PC-9 (cell line): Measurements from ENCODE around the gene ADORA2B. TPM values are rescaled to one million over a fixed set of nuclear protein-coding genes. Genes with fewer than 3 reads are reported as not detected.

Experiments
- BruUV-seq: library from RNA; stranded (reverse); fragments of 400-500 nt; replicated peaks from 2 replicates; lab custom pipeline; 2021; lab: Mats Ljungman, UMichigan
- CTCF ChIA-PET: fragments of 300-600 bp; sonication (Branson Sonifier 250); formaldehyde crosslinking; loops from one replicate; lab custom pipeline; 2022; ENCODE audit warnings: antibody characterized with exemption; lab: Charles Lee
- POLR2A ChIA-PET: fragments of 300-600 bp; sonication (Branson Sonifier 250); formaldehyde crosslinking; loops from one replicate; lab custom pipeline; 2022; ENCODE audit warnings: antibody characterized with exemption; ENCODE audit not compliant: unreplicated experiment; lab: Charles Lee
- DNase-seq, 2 experiments: peaks; one replicate each; pipeline versions ENCODE4 v3.0.0 to v3.0.0-alpha.2; 2015 to 2022; ENCODE audit warnings: mixed read lengths in 1 of 2
- H2AFZ ChIP-seq: fragments of 200-600 bp; sonication (generic); 2 replicates; pipeline ENCODE4 v1.8.1; 2017; ENCODE audit warnings: antibody characterized with exemption
- H3F3A ChIP-seq: fragments of 200-600 bp; sonication (generic); 2 replicates; pipeline ENCODE4 v1.8.1; 2017; ENCODE audit warnings: antibody characterized with exemption, mild to moderate bottlenecking, low read depth; ENCODE audit not compliant: insufficient read depth
- H3K27ac ChIP-seq: fragments of 200-600 bp; sonication (generic); 2 replicates; pipeline ENCODE4 v1.6.1; 2016; ENCODE audit warnings: mixed run types
- H3K27me3 ChIP-seq: fragments of 200-600 bp; sonication (generic); 2 replicates; pipeline ENCODE4 v1.6.1; 2016; ENCODE audit warnings: low read depth, mixed run types; ENCODE audit not compliant: insufficient read depth
- H3K36me3 ChIP-seq: fragments of 200-600 bp; sonication (generic); 2 replicates; pipeline ENCODE4 v1.6.1; 2016; ENCODE audit warnings: low read depth, mixed run types
- H3K4me1 ChIP-seq: fragments of 200-600 bp; sonication (generic); replicated peaks from 2 replicates; pipeline ENCODE4 v1.6.1; 2016; ENCODE audit warnings: mixed run types; ENCODE audit not compliant: insufficient read depth
- H3K4me2 ChIP-seq: fragments of 200-600 bp; sonication (generic); 2 replicates; pipeline ENCODE4 v1.6.1; 2017; ENCODE audit warnings: mixed run types
- H3K4me3 ChIP-seq: fragments of 200-600 bp; sonication (generic); 2 replicates; pipeline ENCODE4 v1.6.1; 2016; ENCODE audit warnings: mixed run types
- H3K79me2 ChIP-seq: fragments of 200-600 bp; sonication (generic); 2 replicates; pipeline ENCODE4 v1.6.1; 2017; ENCODE audit warnings: low read depth, mixed run types
- H3K9me2 ChIP-seq: fragments of 200-600 bp; sonication (generic); 2 replicates; pipeline ENCODE4 v1.8.1; 2017; ENCODE audit warnings: mild to moderate bottlenecking; ENCODE audit not compliant: insufficient read depth
- H3K9me3 ChIP-seq: fragments of 200-600 bp; sonication (generic); 2 replicates; pipeline ENCODE4 v1.8.1; 2016; ENCODE audit warnings: low read depth; ENCODE audit not compliant: insufficient read depth
- H4K20me1 ChIP-seq: fragments of 200-600 bp; sonication (generic); 2 replicates; pipeline ENCODE4 v1.8.1; 2017; ENCODE audit not compliant: insufficient read depth
- CTCF ChIP-seq: fragments of 200-600 bp; sonication (generic); conservative IDR thresholded peaks from 2 replicates; pipeline ENCODE4 v1.6.1; 2017; ENCODE audit warnings: mixed run types, antibody characterized with exemption, mild to moderate bottlenecking, moderate library complexity
- EZH2 ChIP-seq: fragments of 200-600 bp; sonication (generic); IDR thresholded peaks from 2 replicates; pipeline ENCODE4 v1.8.0; 2017; ENCODE audit warnings: antibody characterized with exemption, low read depth
- intact Hi-C: fragments of 100-400 bp; cut with micrococcal nuclease; formaldehyde crosslinking; loops from one replicate; pipeline ENCODE4 v1.10.0; 2022; ENCODE audit not compliant: unreplicated experiment
- total RNA-seq: library from RNA; stranded (reverse); gene quantifications from 2 replicates; pipeline ENCODE4 v1.2.3, GENCODE V29; 2021

Gene ADORA2B
- total RNA-seq, 1 experiment from 2014 or later, result 42.7 TPM

DNA sequence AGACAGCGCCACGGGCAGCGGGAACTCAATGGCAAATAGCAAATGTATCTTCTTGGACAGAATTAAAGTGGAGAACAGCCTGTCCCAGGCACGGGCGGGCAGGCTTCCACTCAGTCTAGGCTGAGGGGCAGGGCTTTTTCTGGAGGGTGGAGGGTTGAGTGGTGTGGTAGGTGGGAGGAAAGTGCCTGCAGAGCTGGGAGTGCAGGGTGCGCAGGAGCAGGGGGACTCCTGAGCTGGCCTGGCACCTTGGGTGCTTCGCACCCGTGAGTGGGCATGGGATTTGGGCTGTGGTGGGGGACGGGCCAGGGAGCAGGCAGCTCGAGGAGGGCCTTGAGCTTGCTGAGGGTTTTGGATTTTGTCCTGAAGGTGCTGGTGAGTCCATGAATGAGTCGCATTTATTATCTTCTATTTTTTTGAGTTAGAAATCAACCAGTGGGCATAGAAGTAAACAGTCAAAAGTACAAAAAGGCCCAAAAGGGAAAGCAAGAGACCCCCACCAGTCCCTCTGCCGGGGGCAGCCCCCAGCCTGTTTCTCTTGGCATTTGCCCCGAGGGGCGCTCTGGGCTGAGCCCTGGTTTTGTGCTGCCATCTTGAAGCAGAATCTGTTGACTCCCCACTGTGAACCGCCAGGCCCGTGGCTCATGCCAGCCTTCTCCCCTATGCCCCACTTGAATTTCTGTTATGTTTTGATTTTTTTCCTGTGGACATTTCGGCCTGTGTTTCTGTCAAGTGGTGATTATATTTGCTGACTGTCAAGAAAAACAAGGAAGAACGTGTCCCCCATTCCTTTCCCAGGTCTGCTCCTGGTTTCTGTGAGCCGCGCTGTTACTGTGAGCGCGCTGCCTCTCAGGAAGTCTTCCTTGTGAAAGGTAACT lies 8.2 kb downstream of the ADORA2B start:
- Histone ChIP-seq H3K4me1 (peaks cover 47% of the 10 kb centered on the region), H3K4me3 (no peak overlapping the region), H4K20me1 (no peaks in the 10 kb centered on the region), H3K9me2 (no peaks in the 10 kb centered on the region), H3K4me2 (no peak overlapping the region; the same call in 1 of the 2 replicates), H3K27ac (peak overlapping the region; percentile 71), H3K79me2 (peaks cover 97% of the 10 kb centered on the region), H3K9me3 (no peaks in the 10 kb centered on the region), H3F3A (peaks cover 48% of the 10 kb centered on the region), H3K27me3 (no peaks in the 10 kb centered on the region), H3K36me3 (0 out of 2 replicates have a peak, but pooled peaks cover 7% of the 10 kb centered on the region), H2AFZ (no peak overlapping the region)
- TF ChIP-seq CTCF (no peak), EZH2 (no peak)
- ChIA-PET CTCF (no interaction called here), POLR2A (no interaction called here)
- BruUV-seq, result no TSS peak
- no peak for DNase-seq
- intact Hi-C loops, result no loop called here

GRCh38 chr17:15954222-15954621 lies 9.3 kb downstream of the ADORA2B start:
- Histone ChIP-seq H3K79me2 (peaks cover 94% of the 10 kb centered on the region), H3K9me3 (no peaks in the 10 kb centered on the region), H3F3A (peaks cover 57% of the 10 kb centered on the region), H3K27ac (peak overlapping the region; percentile 71), H2AFZ (no peak overlapping the region), H3K4me1 (peaks cover 48% of the 10 kb centered on the region), H3K4me2 (no peak overlapping the region; the same call in 1 of the 2 replicates), H4K20me1 (no peaks in the 10 kb centered on the region), H3K4me3 (no peak overlapping the region), H3K36me3 (0 out of 2 replicates have a peak, but pooled peaks cover 3% of the 10 kb centered on the region), H3K9me2 (no peaks in the 10 kb centered on the region), H3K27me3 (no peaks in the 10 kb centered on the region)
- peak; percentile 81 to 91 for DNase-seq
- intact Hi-C loops, result no loop called here
- ChIA-PET POLR2A (interaction anchor here (0.5 to 0.7 kb wide), 3 partner anchors 73 to 1120 kb away, joined by 4 to 5 read pairs (median 5); no protein-coding TSS in a partner anchor), CTCF (interaction anchor here (1.2 kb wide), 1 partner anchor 12 kb away, joined by 3 read pairs; no protein-coding TSS in a partner anchor)
- no peak for TF ChIP-seq CTCF
- BruUV-seq, result no TSS peak

- H3K4me1 ChIP-seq, result peaks cover 56% of the 10 kb centered on the region
- H3K4me3 ChIP-seq, result no peak overlapping the region
- ChIA-PET POLR2A (no interaction called here), CTCF (no interaction called here)
- peaks cover 90% of the 10 kb centered on the region for H3K79me2 ChIP-seq
- peak overlapping the region; percentile 99 for H3K27ac ChIP-seq
- DNase-seq, result no peak
- no TSS peak for BruUV-seq
- no peaks in the 10 kb centered on the region for H3K9me2 ChIP-seq
- no peaks in the 10 kb centered on the region for H4K20me1 ChIP-seq
- intact Hi-C loops, result loop anchor here (2.0 to 5.0 kb wide), 2 partner anchors 27 to 331 kb away; no protein-coding TSS in a partner anchor
- no peaks in the 10 kb centered on the region for H3K9me3 ChIP-seq
- no peak overlapping the region for H2AFZ ChIP-seq
- H3F3A ChIP-seq, result peaks cover 65% of the 10 kb centered on the region
- H3K27me3 ChIP-seq, result no peaks in the 10 kb centered on the region
- TF ChIP-seq CTCF (no peak), EZH2 (no peak)
- no peaks in the 10 kb centered on the region for H3K36me3 ChIP-seq
- H3K4me2 ChIP-seq, result no peak overlapping the region
These were observed 11.0 kb downstream of the ADORA2B start for GRCh38 chr17:15955793-15956541.
